Right kidney (tissue), 1 donor: ENCODE measurements around the gene SFRP5.

Source experiments
- DNase-seq: peaks from one replicate; pipeline ENCODE4 v3.0.0-alpha.2; 2016

Gene SFRP5

DNA sequence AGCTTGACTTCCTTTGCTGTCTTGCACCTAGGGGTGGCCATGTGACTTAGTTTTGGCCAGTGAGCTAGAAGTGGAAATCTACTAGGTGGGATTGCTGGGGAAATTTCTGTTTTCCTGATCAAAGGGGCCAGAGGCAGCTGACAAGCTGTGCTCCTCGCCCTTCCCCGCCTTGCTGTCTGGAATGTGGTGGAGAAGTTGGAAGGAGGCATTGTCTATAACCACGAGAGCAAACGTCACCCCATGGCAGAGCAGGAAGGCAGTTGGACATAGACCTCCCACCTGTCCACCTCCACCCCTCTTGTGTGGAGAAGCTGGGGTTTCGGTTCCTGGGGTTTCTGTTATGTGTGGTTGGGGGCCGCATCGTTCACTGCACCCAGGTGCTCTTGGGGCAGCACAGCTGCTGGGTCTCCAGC is 7.3 kb downstream of the SFRP5 start:
- DNase-seq, result no peak

- DNase-seq, result no peak
Measured at GRCh38 chr10:97763947-97764346, 7.9 kb downstream of the SFRP5 start.

DNA sequence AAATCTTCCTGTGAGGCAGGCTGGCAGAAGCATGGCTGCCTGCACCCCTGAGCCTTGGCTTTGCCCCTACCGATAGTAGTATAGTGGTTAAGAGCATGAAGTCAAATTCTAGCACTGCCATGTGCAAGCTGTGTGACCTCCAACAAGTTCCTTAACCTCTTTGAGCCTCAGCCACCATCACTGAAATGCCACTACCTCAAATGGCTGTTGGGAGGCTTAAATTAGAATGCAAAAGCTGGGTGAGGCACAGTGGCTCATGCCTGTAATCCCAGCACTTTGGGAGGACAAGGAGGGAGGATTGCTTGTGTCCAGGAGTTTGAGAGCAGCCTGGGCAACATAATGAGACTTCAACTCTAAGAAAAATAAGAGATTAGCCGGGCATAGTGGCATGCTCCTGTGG is 8.4 kb downstream of the SFRP5 start:
- no peak for DNase-seq

GRCh38 chr10:97762816-97763215 is 9.0 kb downstream of the SFRP5 start:
- no peak for DNase-seq

GRCh38 chr10:97762056-97762455 is 9.7 kb downstream of the SFRP5 start:
- no peak for DNase-seq

GRCh38 chr10:97761331-97761865 is 10.4 kb downstream of the SFRP5 start:
- DNase-seq, result no peak

- DNase-seq, result no peak
Measured at GRCh38 chr10:97760461-97761257, 11.1 kb downstream of the SFRP5 start.

- DNase-seq, result no peak
Measured at GRCh38 chr10:97759946-97760345, 11.9 kb downstream of the SFRP5 start.

GRCh38 chr10:97759158-97759887 is 12.5 kb downstream of the SFRP5 start:
- DNase-seq, result peak; percentile 49

DNA sequence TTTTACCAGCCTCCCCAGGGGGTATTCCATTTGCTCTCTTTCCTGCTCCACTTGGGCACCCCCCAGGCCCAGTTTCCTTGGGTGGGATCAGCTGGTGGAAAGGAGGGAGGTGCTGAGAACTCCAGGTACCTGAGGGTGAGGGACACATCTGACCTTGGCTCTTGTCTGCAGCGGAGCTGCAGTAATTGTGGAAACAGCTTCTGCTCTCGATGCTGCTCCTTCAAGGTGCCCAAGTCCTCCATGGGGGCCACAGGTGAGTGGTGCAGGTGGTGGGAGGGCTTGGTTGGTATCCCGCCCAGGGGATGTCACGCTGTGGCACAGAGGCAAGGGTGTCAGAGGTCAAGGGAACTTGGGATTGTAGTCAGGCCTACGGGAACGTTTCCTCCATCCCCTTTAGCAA is 14.3 kb downstream of the SFRP5 start:
- DNase-seq, result no peak

DNA sequence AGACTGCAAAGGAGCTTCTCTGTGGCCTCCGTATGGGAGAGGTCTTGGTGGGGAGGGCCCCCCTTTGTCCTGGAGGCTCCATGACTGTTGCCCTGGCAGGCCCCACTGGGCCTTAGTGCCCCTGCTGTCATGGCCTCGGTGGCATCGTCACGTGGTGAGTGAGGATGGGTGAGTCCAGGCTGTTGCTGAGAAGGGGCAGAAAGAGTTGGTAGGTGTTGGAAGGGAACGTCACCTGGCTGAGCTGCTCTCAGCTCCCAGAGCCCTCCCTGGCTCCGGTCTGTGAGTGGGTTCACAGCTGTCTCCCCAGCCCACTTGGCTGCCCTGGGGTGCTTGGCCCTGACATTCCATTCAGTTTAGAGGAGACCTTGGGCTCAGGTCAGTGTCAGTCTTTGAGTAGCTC is 16.1 kb downstream of the SFRP5 start:
- DNase-seq, result no peak

- DNase-seq, result no peak
Measured at GRCh38 chr10:97754726-97755125, 17.1 kb downstream of the SFRP5 start.

- DNase-seq, result no peak
Measured at GRCh38 chr10:97752956-97753355, 18.8 kb downstream of the SFRP5 start.

DNA sequence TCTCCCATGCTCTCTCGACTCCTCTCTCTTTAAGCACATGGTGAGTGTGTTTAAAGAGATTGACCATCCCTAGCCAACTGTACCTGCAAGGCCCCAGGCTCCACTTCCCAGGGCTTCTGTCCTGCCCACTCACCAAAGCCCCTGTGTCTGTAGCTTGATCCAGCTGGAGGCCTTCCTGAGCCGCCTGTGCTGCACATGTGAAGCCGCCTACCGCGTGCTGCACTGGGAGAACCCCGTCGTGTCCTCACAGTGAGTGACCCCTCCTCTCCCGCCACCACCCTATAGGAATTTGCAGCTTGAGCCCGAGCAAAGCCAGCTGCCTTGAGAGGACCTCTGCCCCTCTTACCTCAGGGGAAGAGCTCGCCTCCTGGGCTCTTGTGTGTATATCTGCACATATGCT is 23.7 kb downstream of the SFRP5 start:
- no peak for DNase-seq

DNA sequence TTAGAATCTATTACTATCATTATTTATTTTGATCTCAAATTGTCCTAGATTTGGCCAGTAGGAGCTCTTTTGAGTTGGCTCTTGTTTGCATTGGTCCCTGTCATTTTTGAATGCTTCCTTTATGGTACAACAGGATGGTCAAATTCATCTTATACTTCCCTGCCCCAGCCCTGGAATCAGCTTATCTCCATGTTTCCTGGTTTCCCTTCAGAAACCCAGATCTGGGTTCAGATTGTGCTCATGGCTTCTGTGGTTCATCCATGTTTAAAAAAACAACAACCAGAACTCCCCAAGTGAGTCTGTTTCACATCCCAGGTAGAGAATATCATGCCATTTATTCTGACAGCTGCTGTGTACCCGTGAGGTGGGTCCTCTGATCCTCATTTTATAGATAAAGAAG is 24.2 kb downstream of the SFRP5 start:
- DNase-seq, result no peak

- no peak for DNase-seq
Measured at GRCh38 chr10:97744405-97745035, 27.3 kb downstream of the SFRP5 start.

GRCh38 chr10:97743169-97743943 is 28.4 kb downstream of the SFRP5 start:
- DNase-seq, result no peak

- DNase-seq, result no peak
Measured at GRCh38 chr10:97740613-97741012, 31.2 kb downstream of the SFRP5 start.

DNA sequence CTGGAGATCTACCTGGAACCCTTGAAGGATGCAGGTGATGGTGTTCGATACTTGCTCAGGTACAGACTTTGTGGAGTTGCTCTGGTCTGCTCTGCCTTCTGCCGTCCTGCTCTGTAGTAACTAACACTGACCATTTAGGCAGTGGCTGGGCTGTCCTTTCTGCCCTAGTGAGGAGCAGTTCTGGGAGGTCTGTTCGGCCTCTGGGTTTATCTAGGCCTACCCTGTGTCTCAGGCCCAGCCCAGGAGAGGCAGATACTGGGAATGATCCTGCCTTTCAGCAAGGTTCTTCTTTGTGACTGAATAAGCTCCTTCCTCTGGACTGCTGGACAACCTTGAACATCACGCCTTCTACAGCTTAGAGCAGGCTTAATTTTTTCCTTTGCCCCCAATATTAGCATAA is 33.2 kb downstream of the SFRP5 start:
- DNase-seq, result no peak

DNA sequence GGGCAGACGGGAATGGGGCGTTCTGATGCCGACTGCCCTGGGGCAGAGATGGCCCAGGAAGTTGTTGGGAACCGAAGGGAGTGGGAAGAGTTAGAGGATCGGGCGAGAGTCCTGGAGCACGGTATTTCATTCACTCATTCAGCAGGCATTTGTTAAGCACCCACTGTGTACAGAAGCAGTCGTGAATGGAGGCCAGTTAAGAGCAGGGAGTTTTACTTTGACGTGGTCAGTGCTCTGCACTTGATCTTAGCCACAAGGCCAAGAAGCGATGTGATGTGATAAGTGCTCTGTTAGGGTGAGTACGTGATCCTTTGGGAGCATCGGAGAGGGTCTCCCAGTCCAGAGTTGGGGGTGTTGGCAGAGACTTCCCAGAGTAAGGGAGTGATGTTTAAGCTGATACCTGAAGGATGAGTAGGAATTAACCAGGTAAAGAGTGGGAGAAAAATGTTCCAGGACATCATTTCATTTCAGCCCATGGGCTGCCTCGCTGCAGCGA is 34.0 kb downstream of the SFRP5 start:
- DNase-seq, result no peak

GRCh38 chr10:97736902-97737769 is 34.7 kb downstream of the SFRP5 start, which contains the start of gene ZFYVE27:
TSS of gene ZFYVE27 (plus strand) at chr10:97737128. CDS start at chr10:97738478, 1,350 bp downstream.
- DNase-seq, result peak; percentile 89
